Endodermal cell (in vitro differentiated cells): Measurements from ENCODE around the gene ANKMY1. TPM values are rescaled to one million over a fixed set of nuclear protein-coding genes. Genes with fewer than 3 reads are reported as not detected.

ENCODE experiments used
- DNase-seq: peaks from one replicate; pipeline ENCODE4 v3.0.0-alpha.2; 2017
- H3K27ac ChIP-seq: 2 replicates; pipeline ENCODE4 v1.5.1; 2013; ENCODE audit warnings: mild to moderate bottlenecking, low read depth, low read length, moderate library complexity
- H3K27me3 ChIP-seq: 2 replicates; pipeline ENCODE4 v1.6.1; 2013; ENCODE audit warnings: mild to moderate bottlenecking, low read length, moderate library complexity; ENCODE audit not compliant: insufficient read depth, control insufficient read depth, poor library complexity, severe bottlenecking
- H3K36me3 ChIP-seq: 2 replicates; pipeline ENCODE4 v1.7.0; 2013; ENCODE audit warnings: mild to moderate bottlenecking, low read length, moderate library complexity; ENCODE audit not compliant: control insufficient read depth, insufficient read depth
- H3K4me1 ChIP-seq: one replicate; pipeline ENCODE4 v1.7.0; 2013; ENCODE audit warnings: low read length; ENCODE audit not compliant: control insufficient read depth, insufficient read depth
- H3K4me3 ChIP-seq: 2 replicates; pipeline ENCODE4 v1.5.1; 2013; ENCODE audit warnings: mild to moderate bottlenecking, low read length, moderate library complexity
- H3K9ac ChIP-seq: 2 replicates; pipeline ENCODE4 v1.6.1; 2013; ENCODE audit warnings: mild to moderate bottlenecking, low read length, moderate library complexity; ENCODE audit not compliant: poor library complexity, severe bottlenecking; ENCODE audit errors: extremely low read depth
- H3K9me3 ChIP-seq: 2 replicates; pipeline ENCODE4 v1.6.1; 2013; ENCODE audit warnings: mild to moderate bottlenecking, low read length, moderate library complexity; ENCODE audit not compliant: control insufficient read depth
- H3K27ac Mint-ChIP-seq: 2 replicates; pipeline ENCODE4 v1.8.0; 2020; ENCODE audit warnings: mixed read lengths
- H3K27me3 Mint-ChIP-seq: 2 replicates; pipeline ENCODE4 v1.8.0; 2021; ENCODE audit warnings: mild to moderate bottlenecking, mixed read lengths; ENCODE audit not compliant: insufficient read depth
- H3K36me3 Mint-ChIP-seq: 2 replicates; pipeline ENCODE4 v1.8.0; 2020; ENCODE audit warnings: low read depth, mixed read lengths
- H3K4me1 Mint-ChIP-seq: 2 replicates; pipeline ENCODE4 v1.8.0; 2020; ENCODE audit warnings: mixed read lengths
- H3K4me3 Mint-ChIP-seq: 2 replicates; pipeline ENCODE4 v1.8.0; 2020; ENCODE audit warnings: mild to moderate bottlenecking, moderate library complexity, mixed read lengths
- H3K9me3 Mint-ChIP-seq: 2 replicates; pipeline ENCODE4 v1.8.0; 2020; ENCODE audit warnings: mild to moderate bottlenecking, mixed read lengths
- CTCF ChIP-seq: fragments of 200-600 bp; sonication (generic); conservative IDR thresholded peaks from 2 replicates; pipeline ENCODE4 v1.5.0; 2021; ENCODE audit warnings: antibody characterized with exemption, mild to moderate bottlenecking
- WGBS, 2 experiments: methylation state at CpG; one replicate each; pipeline versions ENCODE4 v1.1.5 to v1.1.7; 2013; ENCODE audit warnings: missing lambda C conversion rate in 2 of 2, mixed read lengths in 1 of 2; ENCODE audit not compliant: insufficient coverage in 1 of 2, insufficient read length in 1 of 2; 5-methylcytosine and 5-hydroxymethylcytosine counted together
- total RNA-seq, 2 donors: library from RNA; stranded (reverse); fragmentation: NEBNext Ultra II Directional in 1 of 2; extraction: Animal tissue kit (Norgen Biotek cat#: 25700) in 1 of 2; gene quantifications; 2 replicates in 1 of 2; 3 replicates in 1 of 2; pipeline ENCODE4 v1.2.1, GENCODE V29; 2021

The ANKMY1 gene
- total RNA-seq, 2 donors from 2014 or later: 7.4 to 13.3 TPM

DNA sequence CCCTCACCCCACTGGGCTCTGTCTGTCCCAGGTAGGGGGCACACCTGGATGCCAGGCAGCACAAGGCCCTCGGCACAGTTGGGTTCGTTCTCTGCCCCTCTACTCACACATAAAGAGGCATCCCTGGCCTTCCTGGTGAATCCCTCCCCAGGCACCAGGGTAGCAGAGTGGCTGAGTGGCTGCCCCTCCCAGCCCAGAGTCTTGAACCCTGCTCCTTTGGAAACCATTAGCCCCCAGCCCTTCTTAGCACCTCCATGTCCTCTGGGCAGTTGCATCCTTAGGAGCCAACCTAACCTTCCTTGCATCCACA is 120.3 kb downstream of the ANKMY1 start:
- Histone ChIP-seq H3K4me1 (no peaks in the 10 kb centered on the region), H3K4me3 (no peak overlapping the region), H3K27ac (no peak overlapping the region), H3K9me3 (no peaks in the 10 kb centered on the region), H3K9ac (no peak overlapping the region), H3K36me3 (no peaks in the 10 kb centered on the region), H3K27me3 (peaks cover 14% of the 10 kb centered on the region)
- Mint-ChIP-seq H3K27ac (no peak overlapping the region), H3K36me3 (peaks cover 2% of the 10 kb centered on the region), H3K4me3 (peak overlapping the region; percentile 80), H3K4me1 (no peaks in the 10 kb centered on the region), H3K9me3 (no peaks in the 10 kb centered on the region), H3K27me3 (peaks cover 34% of the 10 kb centered on the region)
- WGBS, 2 experiments: 88% methylated on average over 2 of the region's 2 CpGs; no CpG with 5 or more reads in 1 of the 2 experiments
- no peak for DNase-seq
- no peak for TF ChIP-seq CTCF

- peak; percentile 13 for TF ChIP-seq CTCF
- Mint-ChIP-seq H3K4me3 (peak overlapping the region; percentile 80), H3K36me3 (peaks cover 2% of the 10 kb centered on the region), H3K4me1 (no peaks in the 10 kb centered on the region), H3K9me3 (no peaks in the 10 kb centered on the region), H3K27me3 (peaks cover 40% of the 10 kb centered on the region), H3K27ac (no peak overlapping the region)
- Histone ChIP-seq H3K27me3 (peaks cover 14% of the 10 kb centered on the region), H3K9me3 (no peaks in the 10 kb centered on the region), H3K27ac (no peak overlapping the region), H3K36me3 (no peaks in the 10 kb centered on the region), H3K4me3 (peak overlapping the region; percentile 80), H3K9ac (no peak overlapping the region), H3K4me1 (no peaks in the 10 kb centered on the region)
- peak; percentile 75 for DNase-seq
- 28 to 36% methylated on average over 8 to 45 of the region's 45 CpGs for WGBS, 2 experiments
Observed at GRCh38 chr2:240436683-240437550, 120.9 kb downstream of the ANKMY1 start.

GRCh38 chr2:240435948-240436682 is 121.7 kb downstream of the ANKMY1 start:
- no peak overlapping the region for H3K27ac Mint-ChIP-seq
- H3K27me3 Mint-ChIP-seq: peaks cover 46% of the 10 kb centered on the region
- H3K9me3 Mint-ChIP-seq: no peaks in the 10 kb centered on the region
- no peaks in the 10 kb centered on the region for H3K36me3 ChIP-seq
- no peak overlapping the region for H3K27ac ChIP-seq
- no peaks in the 10 kb centered on the region for H3K4me1 Mint-ChIP-seq
- 0 to 1% methylated on average over 47 to 88 of the region's 88 CpGs for WGBS, 2 experiments
- peak overlapping the region; percentile 80 for H3K4me3 Mint-ChIP-seq
- H3K9me3 ChIP-seq: no peaks in the 10 kb centered on the region
- H3K9ac ChIP-seq: peak overlapping the region; percentile 51
- H3K27me3 ChIP-seq: peaks cover 14% of the 10 kb centered on the region
- peak; percentile 76 for DNase-seq
- TF ChIP-seq CTCF: no peak
- H3K4me3 ChIP-seq: peak overlapping the region; percentile 80
- H3K36me3 Mint-ChIP-seq: peaks cover 2% of the 10 kb centered on the region
- H3K4me1 ChIP-seq: no peaks in the 10 kb centered on the region
